Measurements from ENCODE around the gene FLII. TPM values are rescaled to one million over a fixed set of nuclear protein-coding genes. Genes with fewer than 3 reads are reported as not detected.

The FLII gene
- total and polyA plus RNA-seq, 2 experiments from 2014 or later, result 210 to 303 TPM

- H3K27ac ChIP-seq, result no peak overlapping the region
- H3K36me3 ChIP-seq, result no peaks in the 10 kb centered on the region
- TF ChIP-seq CTCF (IDR thresholded peaks at IDR 0.05; ENCODE audit: low read depth, low read length), result no peak
- no peaks in the 10 kb centered on the region for H3K27me3 ChIP-seq
- no peak for DNase-seq (ENCODE audit: low read depth in 1 of 2, low spot score in 1 of 2)
- no peaks in the 10 kb centered on the region for H3K9me3 ChIP-seq (ENCODE audit: low read depth)
- no peak overlapping the region for H3K4me3 ChIP-seq
- peaks cover 20% of the 10 kb centered on the region for H3K4me1 ChIP-seq (ENCODE audit: low read depth)
Measured at GRCh38 chr17:18227635-18228034, 30.9 kb downstream of the FLII start.

DNA sequence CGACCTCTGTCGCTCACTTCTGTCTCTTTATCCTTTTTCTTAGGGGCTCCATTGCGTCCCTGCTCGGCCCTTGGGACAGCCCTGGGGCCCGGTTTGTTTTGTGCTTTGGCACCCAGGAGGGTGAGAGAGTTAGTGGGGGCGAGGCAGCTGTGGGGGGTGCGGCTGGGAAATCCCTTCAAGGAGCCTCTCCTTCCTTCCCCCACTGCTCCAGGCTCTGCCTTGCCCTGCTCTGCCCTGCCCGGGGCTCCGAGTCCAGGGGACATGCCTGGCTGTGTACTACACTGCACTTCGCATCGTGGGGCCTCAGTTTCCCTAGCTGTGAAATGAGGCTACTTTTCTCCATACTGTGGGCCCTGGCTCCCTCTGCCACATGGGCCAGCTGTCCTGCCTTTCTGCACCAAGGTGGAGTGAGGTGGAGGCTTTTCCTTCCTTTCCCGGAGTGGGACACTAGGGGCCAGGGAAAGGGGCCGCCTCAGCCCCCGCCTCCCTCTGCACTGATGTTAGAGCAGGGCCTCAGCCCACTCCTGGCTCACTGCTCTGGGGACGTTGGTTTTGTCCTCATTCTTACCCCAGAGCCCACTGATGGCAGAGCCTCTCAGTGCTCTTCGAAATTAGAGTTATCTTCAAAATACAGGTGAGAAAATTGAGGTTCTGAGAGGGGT is 32.1 kb downstream of the FLII start:
- no peak for TF ChIP-seq CTCF (IDR thresholded peaks at IDR 0.05; ENCODE audit: low read depth, low read length)
- no peaks in the 10 kb centered on the region for H3K9me3 ChIP-seq (ENCODE audit: low read depth)
- H3K36me3 ChIP-seq, result no peaks in the 10 kb centered on the region
- no peaks in the 10 kb centered on the region for H3K27me3 ChIP-seq
- peak overlapping the region; percentile 72 for H3K4me3 ChIP-seq
- no peak for DNase-seq (ENCODE audit: low read depth in 1 of 2, low spot score in 1 of 2)
- no peak overlapping the region for H3K27ac ChIP-seq
- H3K4me1 ChIP-seq (ENCODE audit: low read depth), result peaks cover 20% of the 10 kb centered on the region

- Histone ChIP-seq H3K4me1 (ENCODE audit: low read depth) (peaks cover 19% of the 10 kb centered on the region), H3K36me3 (no peaks in the 10 kb centered on the region), H3K9me3 (ENCODE audit: low read depth) (no peaks in the 10 kb centered on the region), H3K4me3 (peak overlapping the region; percentile 72), H3K27ac (peak overlapping the region; percentile 71), H3K27me3 (no peaks in the 10 kb centered on the region)
- DNase-seq (ENCODE audit: low read depth in 1 of 2, low spot score in 1 of 2), result peak in 1 of 2 donors; percentile 12
- TF ChIP-seq CTCF (IDR thresholded peaks at IDR 0.05; ENCODE audit: low read depth, low read length), result no peak
Measured at GRCh38 chr17:18225642-18226283, 32.8 kb downstream of the FLII start.

DNA sequence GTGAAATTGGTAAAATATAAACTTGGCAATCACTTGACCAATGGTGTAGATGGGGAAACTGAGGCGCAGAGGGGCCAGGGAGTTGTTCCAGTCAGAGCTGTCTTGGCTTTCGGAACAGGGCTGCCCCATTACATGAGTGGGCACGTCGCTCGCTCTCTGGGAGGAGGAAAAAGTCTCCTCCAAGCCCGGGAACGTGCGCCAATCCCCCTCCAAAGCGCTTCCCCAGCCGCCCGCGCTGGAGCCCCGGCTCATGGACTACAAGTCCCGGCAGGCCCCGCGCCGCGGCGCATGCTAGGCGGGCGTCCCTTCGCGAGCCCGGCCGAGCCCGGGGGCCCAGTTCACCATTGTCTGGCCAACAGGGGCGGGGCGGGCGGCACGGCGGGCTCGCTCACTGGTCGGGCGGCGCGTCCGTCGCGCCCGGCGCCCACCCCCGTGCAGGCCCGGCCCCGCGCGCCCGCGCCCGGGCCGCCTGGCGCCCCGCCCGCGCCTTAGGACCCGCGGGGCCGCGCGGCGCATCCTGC is 33.4 kb downstream of the FLII start, which contains the start of gene LLGL1:
LLGL1 (plus strand) TSS at position 515 of the 521 bp plus-strand sequence. CDS start 48 bp downstream, outside the sequence.
- Histone ChIP-seq H3K4me3 (peak within 1 kb of the TSS; percentile 72), H3K9me3 (ENCODE audit: low read depth) (no peaks in the 10 kb centered on the region), H3K36me3 (no peaks in the 10 kb centered on the region), H3K27me3 (no peaks in the 10 kb centered on the region), H3K27ac (peak within 1 kb of the TSS; percentile 85), H3K4me1 (ENCODE audit: low read depth) (peaks cover 17% of the 10 kb centered on the region)
- no peak for TF ChIP-seq CTCF (IDR thresholded peaks at IDR 0.05; ENCODE audit: low read depth, low read length)
- peak; percentile 98 to 99 for DNase-seq (ENCODE audit: low read depth in 1 of 2, low spot score in 1 of 2)

DNA sequence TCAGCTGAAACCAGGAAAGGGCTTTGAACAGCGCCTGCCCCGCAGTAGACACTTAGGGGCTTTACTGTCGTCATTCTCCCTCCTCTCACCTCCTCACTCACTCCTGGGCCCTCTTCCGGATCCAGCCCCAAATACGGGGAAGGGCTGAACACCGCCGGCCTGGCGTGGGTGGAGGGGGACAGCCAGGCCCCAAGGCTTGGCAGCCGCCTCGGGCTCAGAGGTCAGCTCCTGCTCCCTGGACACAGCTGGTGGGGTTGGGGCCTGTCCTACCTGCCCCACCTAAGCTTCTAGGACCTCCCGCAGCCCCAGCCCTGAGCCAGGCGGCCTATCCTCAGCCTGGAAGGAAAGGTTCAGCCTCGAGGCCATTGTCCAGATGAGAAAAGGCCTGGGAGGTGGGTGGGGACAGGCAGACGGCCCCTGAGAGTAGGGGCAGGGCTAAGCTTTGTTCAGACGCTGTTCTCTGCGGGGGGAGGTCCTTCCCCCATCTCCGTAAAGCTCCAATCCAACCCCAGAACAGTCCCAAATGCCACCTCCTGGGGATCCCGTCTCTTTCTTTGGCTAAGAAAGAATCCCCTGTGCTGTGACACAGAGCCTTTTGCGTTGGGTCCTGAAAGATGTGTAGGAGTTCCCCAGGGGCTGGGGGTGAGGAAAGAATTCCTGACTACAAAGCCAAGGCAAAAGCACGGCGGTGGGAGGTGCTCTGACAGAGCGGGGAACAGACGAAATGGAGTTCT is 34.0 kb downstream of the FLII start:
- DNase-seq (ENCODE audit: low read depth in 1 of 2, low spot score in 1 of 2), result peak; percentile 39 to 75

More for the DNA sequence above, 34.0 kb downstream of the FLII start:
- peak overlapping the region; percentile 85 for H3K27ac ChIP-seq
- no peak for TF ChIP-seq CTCF (IDR thresholded peaks at IDR 0.05; ENCODE audit: low read depth, low read length)
- no peak overlapping the region for H3K4me3 ChIP-seq
- H3K27me3 ChIP-seq, result no peaks in the 10 kb centered on the region
- H3K9me3 ChIP-seq (ENCODE audit: low read depth), result no peaks in the 10 kb centered on the region
- H3K4me1 ChIP-seq (ENCODE audit: low read depth), result peaks cover 17% of the 10 kb centered on the region
- H3K36me3 ChIP-seq, result no peaks in the 10 kb centered on the region

Data from cardiac muscle cell (in vitro differentiated cells and primary cell).